H9 (cell line): Measurements from ENCODE around the gene PLEKHN1. TPM values are rescaled to one million over a fixed set of nuclear protein-coding genes. Genes with fewer than 3 reads are reported as not detected.

ENCODE experiments used
- DNase-seq: peaks from one replicate; pipeline ENCODE4 v3.0.0-alpha.2; 2017
- H2AFZ ChIP-seq: one replicate; pipeline ENCODE4 v1.6.1; 2013; ENCODE audit warnings: mild to moderate bottlenecking, low read length, control low read depth, moderate library complexity
- H2AK5ac ChIP-seq: 2 replicates; pipeline ENCODE4 v1.6.1; 2013; ENCODE audit warnings: low read length, control low read depth, mixed read lengths; ENCODE audit not compliant: insufficient read length
- H2BK120ac ChIP-seq: one replicate; pipeline ENCODE4 v1.6.1; 2013; ENCODE audit warnings: low read depth, mild to moderate bottlenecking, low read length, control low read depth, inconsistent platforms; ENCODE audit not compliant: poor library complexity, severe bottlenecking
- H2BK12ac ChIP-seq: 2 replicates; pipeline ENCODE4 v1.6.1; 2013; ENCODE audit warnings: low read length, control low read depth, mixed read lengths, low read depth; ENCODE audit not compliant: insufficient read length
- H2BK15ac ChIP-seq: 2 replicates; pipeline ENCODE4 v1.6.1; 2013; ENCODE audit warnings: low read depth, low read length, control low read depth
- H2BK20ac ChIP-seq: one replicate; pipeline ENCODE4 v1.6.1; 2013; ENCODE audit warnings: low read depth, mild to moderate bottlenecking, low read length, control low read depth, inconsistent platforms; ENCODE audit not compliant: poor library complexity, severe bottlenecking
- H2BK5ac ChIP-seq: 2 replicates; pipeline ENCODE4 v1.6.1; 2013; ENCODE audit warnings: low read length, control low read depth, mixed read lengths; ENCODE audit not compliant: insufficient read length
- H3K14ac ChIP-seq: 2 replicates; pipeline ENCODE4 v1.6.1; 2013; ENCODE audit warnings: low read length, control low read depth; ENCODE audit not compliant: insufficient read depth
- H3K18ac ChIP-seq: 2 replicates; pipeline ENCODE4 v1.6.1; 2013; ENCODE audit warnings: low read depth, mild to moderate bottlenecking, mixed read lengths, low read length, control low read depth; ENCODE audit not compliant: insufficient read length
- H3K23ac ChIP-seq: 2 replicates; pipeline ENCODE4 v1.6.1; 2013; ENCODE audit warnings: low read length, control low read depth, mixed read lengths, low read depth; ENCODE audit not compliant: insufficient read length
- H3K23me2 ChIP-seq: 2 replicates; pipeline ENCODE4 v1.6.1; 2013; ENCODE audit warnings: low read depth, mild to moderate bottlenecking, mixed read lengths, low read length, control low read depth; ENCODE audit not compliant: insufficient read length, poor library complexity, severe bottlenecking
- H3K27ac ChIP-seq: 2 replicates; pipeline ENCODE4 v1.5.1; 2013; ENCODE audit warnings: low read length, control low read depth, mixed read lengths, low read depth; ENCODE audit not compliant: insufficient read length
- H3K27me3 ChIP-seq: 2 replicates; pipeline ENCODE4 v1.6.1; 2013; ENCODE audit warnings: low read length, control low read depth, inconsistent platforms; ENCODE audit not compliant: insufficient read depth
- H3K4ac ChIP-seq: 2 replicates; pipeline ENCODE4 v1.6.1; 2013; ENCODE audit warnings: low read depth, mild to moderate bottlenecking, control low read depth, inconsistent platforms, low read length, moderate library complexity
- H3K4me1 ChIP-seq: 2 replicates; pipeline ENCODE4 v1.6.1; 2013; ENCODE audit warnings: low read length, control low read depth, inconsistent platforms; ENCODE audit not compliant: insufficient read depth
- H3K4me2 ChIP-seq: 2 replicates; pipeline ENCODE4 v1.6.1; 2013; ENCODE audit warnings: low read length, control low read depth, mixed read lengths; ENCODE audit not compliant: insufficient read length, insufficient read depth
- H3K56ac ChIP-seq: 2 replicates; pipeline ENCODE4 v1.6.1; 2013; ENCODE audit warnings: low read depth, mild to moderate bottlenecking, mixed read lengths, low read length, control low read depth; ENCODE audit not compliant: insufficient read length
- H3K79me1 ChIP-seq: 2 replicates; pipeline ENCODE4 v1.6.1; 2013; ENCODE audit warnings: low read depth, mild to moderate bottlenecking, moderate library complexity, low read length, control low read depth, inconsistent platforms; ENCODE audit not compliant: insufficient read depth, poor library complexity, severe bottlenecking
- H3K79me2 ChIP-seq: 2 replicates; pipeline ENCODE4 v1.6.1; 2013; ENCODE audit warnings: low read length, control low read depth, inconsistent platforms; ENCODE audit not compliant: insufficient read depth
- H3K9ac ChIP-seq: 2 replicates; pipeline ENCODE4 v1.6.1; 2013; ENCODE audit warnings: low read length, control low read depth, mixed read lengths; ENCODE audit not compliant: insufficient read length; ENCODE audit errors: extremely low read depth
- H3K9me3 ChIP-seq: one replicate; pipeline ENCODE4 v1.6.1; 2013; ENCODE audit warnings: low read depth, low read length, inconsistent platforms; ENCODE audit not compliant: control insufficient read depth
- H3T11ph ChIP-seq: one replicate; pipeline ENCODE4 v1.6.1; 2013; ENCODE audit warnings: mild to moderate bottlenecking, low read length, control low read depth, inconsistent platforms
- H4K20me1 ChIP-seq: one replicate; pipeline ENCODE4 v1.6.1; 2013; ENCODE audit not compliant: control insufficient read depth, insufficient read length, insufficient read depth
- H4K5ac ChIP-seq: 2 replicates; pipeline ENCODE4 v1.6.1; 2013; ENCODE audit warnings: low read depth, mild to moderate bottlenecking, mixed read lengths, low read length, control low read depth; ENCODE audit not compliant: insufficient read length
- H4K8ac ChIP-seq: replicated peaks from 2 replicates; pipeline ENCODE4 v1.6.1; 2013; ENCODE audit warnings: low read length, control low read depth, mixed read lengths, low read depth; ENCODE audit not compliant: insufficient read length
- H4K91ac ChIP-seq: 2 replicates; pipeline ENCODE4 v1.6.1; 2013; ENCODE audit warnings: low read depth, mild to moderate bottlenecking, moderate library complexity, mixed read lengths, low read length, control low read depth; ENCODE audit not compliant: insufficient read length
- H3K27ac Mint-ChIP-seq, 3 experiments: 2 replicates in 2 of 3; 3 replicates in 1 of 3; pipeline ENCODE4 v1.8.0; 2020 to 2021; ENCODE audit warnings: mixed read lengths in 3 of 3, mild to moderate bottlenecking in 1 of 3, moderate library complexity in 1 of 3
- H3K27me3 Mint-ChIP-seq: 2 replicates; pipeline ENCODE4 v1.8.0; 2021; ENCODE audit warnings: low read depth, mild to moderate bottlenecking, moderate library complexity, mixed read lengths
- H3K36me3 Mint-ChIP-seq, 3 experiments: 2 replicates in 2 of 3; 3 replicates in 1 of 3; pipeline ENCODE4 v1.8.0; 2020 to 2021; ENCODE audit warnings: low read depth in 3 of 3, mixed read lengths in 3 of 3; ENCODE audit not compliant: insufficient read depth in 1 of 3
- H3K4me1 Mint-ChIP-seq, 2 experiments: 2 replicates each; pipeline ENCODE4 v1.8.0; 2020; ENCODE audit warnings: mixed read lengths in 2 of 2
- H3K4me3 Mint-ChIP-seq, 2 experiments: 2 replicates in 1 of 2; 3 replicates in 1 of 2; pipeline ENCODE4 v1.8.0; 2020 to 2021; ENCODE audit warnings: mild to moderate bottlenecking in 2 of 2, mixed read lengths in 2 of 2, moderate library complexity in 1 of 2
- H3K9me3 Mint-ChIP-seq, 2 experiments: 2 replicates in 1 of 2; 3 replicates in 1 of 2; pipeline ENCODE4 v1.8.0; 2020; ENCODE audit warnings: mild to moderate bottlenecking in 2 of 2, mixed read lengths in 2 of 2, moderate library complexity in 1 of 2
- CTCF ChIP-seq: fragments of 200-600 bp; sonication (generic); conservative IDR thresholded peaks from 3 replicates; pipeline ENCODE4 v1.8.0; 2021; ENCODE audit warnings: antibody characterized with exemption, mild to moderate bottlenecking
- WGBS: extraction: QIAGEN DNeasy Blood & Tissue Kit; methylation state at CpG from one replicate; pipeline ENCODE4 v1.1.7; 2013; ENCODE audit warnings: missing lambda C conversion rate, low lambda C conversion rate, mixed read lengths; ENCODE audit not compliant: insufficient read length; ENCODE audit errors: extremely low coverage; 5-methylcytosine and 5-hydroxymethylcytosine counted together
- total RNA-seq: library from RNA; stranded (reverse); gene quantifications from 2 replicates; pipeline ENCODE4 v1.2.1, GENCODE V29; 2021

The PLEKHN1 gene
- total RNA-seq, 1 experiment from 2014 or later, result 3.0 TPM

- no peak overlapping the region for H3T11ph ChIP-seq
- no peak overlapping the region for H3K4me2 ChIP-seq
- no peak overlapping the region for H2BK20ac ChIP-seq
- no peak overlapping the region for H4K5ac ChIP-seq
- no peaks in the 10 kb centered on the region for H3K4me1 ChIP-seq
- peaks cover 11% of the 10 kb centered on the region; the same call in 1 of the 2 replicates for H3K27me3 ChIP-seq
- no peak overlapping the region for H2BK120ac ChIP-seq
- no peak overlapping the region for H3K4ac ChIP-seq
- no peaks in the 10 kb centered on the region for H4K20me1 ChIP-seq
- TF ChIP-seq CTCF, result no peak
- peaks cover 3 to 4% of the 10 kb centered on the region in 2 experiments; a peak in 3 of 5 replicates for H3K9me3 Mint-ChIP-seq
- H3K23ac ChIP-seq, result no peak overlapping the region
- no peak overlapping the region for H3K9ac ChIP-seq
- H2AFZ ChIP-seq, result no peak overlapping the region
- H3K27me3 Mint-ChIP-seq, result peaks cover 66% of the 10 kb centered on the region
- no peak overlapping the region for H2AK5ac ChIP-seq
- no peaks in the 10 kb centered on the region for H3K36me3 Mint-ChIP-seq
- H2BK15ac ChIP-seq, result no peak overlapping the region
- no peak overlapping the region for H3K56ac ChIP-seq
- no peak overlapping the region for H2BK5ac ChIP-seq
- no peak overlapping the region; the same call in 1 of the 2 replicates for H3K14ac ChIP-seq
- no peak overlapping the region for H3K18ac ChIP-seq
- H2BK12ac ChIP-seq, result no peak overlapping the region
- peaks cover 2% of the 10 kb centered on the region for H3K23me2 ChIP-seq
- no peak overlapping the region for H3K27ac ChIP-seq
- no peaks in the 10 kb centered on the region for H3K9me3 ChIP-seq
- peaks cover 5 to 7% of the 10 kb centered on the region in 2 experiments; a peak in 3 of 4 replicates for H3K4me1 Mint-ChIP-seq
- H3K27ac Mint-ChIP-seq, result no peak overlapping the region
- no peaks in the 10 kb centered on the region for H3K79me2 ChIP-seq
- H3K4me3 Mint-ChIP-seq, result no peak overlapping the region
- H4K91ac ChIP-seq, result no peak overlapping the region
- no peaks in the 10 kb centered on the region for H3K79me1 ChIP-seq
- WGBS, result no CpG with 5 or more reads among the region's 34 CpGs
- no peak for DNase-seq
- H4K8ac ChIP-seq, result no peak overlapping the region
These were observed 5.6 kb downstream of the PLEKHN1 start for GRCh38 chr1:971751-972506.
